ENCODE data around the gene PMP22. TPM values are rescaled to one million over a fixed set of nuclear protein-coding genes. Genes with fewer than 3 reads are reported as not detected.

Gene PMP22
- polyA plus RNA-seq, 1 donor from 2014 or later: not detected

DNA sequence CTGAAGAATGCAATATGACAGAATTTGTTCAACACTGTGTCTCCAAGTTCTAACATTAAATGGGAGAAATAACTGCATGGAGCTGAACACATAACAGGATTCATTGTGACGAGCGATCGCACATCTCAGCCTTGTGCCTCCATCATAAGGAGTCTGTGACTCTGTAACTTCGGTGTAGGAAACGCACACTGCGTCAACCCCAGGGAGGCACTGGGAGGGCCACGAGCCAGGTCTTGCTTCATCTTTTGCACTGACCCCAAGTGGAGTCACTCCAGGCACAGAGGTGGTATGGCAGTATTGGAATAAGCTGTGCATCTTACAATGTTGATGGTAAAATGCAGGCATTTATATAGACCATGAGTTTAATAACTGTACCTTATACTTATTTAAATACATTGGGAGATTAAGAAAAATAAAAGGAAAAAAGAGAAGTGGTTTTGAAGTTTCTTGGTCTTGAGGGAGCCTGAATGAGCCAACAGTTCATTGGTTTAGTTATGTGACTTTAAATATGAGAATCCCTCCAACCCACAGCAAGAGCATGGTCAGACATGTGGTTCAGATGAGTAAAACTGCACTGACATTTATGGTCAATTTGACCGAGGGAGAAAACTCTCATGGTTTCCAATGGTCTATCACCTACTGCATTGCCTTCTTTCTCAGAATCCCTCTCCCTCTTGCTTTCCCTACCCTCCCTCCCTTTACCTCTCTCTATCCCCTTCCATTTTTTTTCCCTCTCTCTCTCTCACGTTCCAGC, 5.7 kb upstream of the PMP22 start:
- no peak overlapping the region for H3K4me3 ChIP-seq (ENCODE audit: low read length)

DNA sequence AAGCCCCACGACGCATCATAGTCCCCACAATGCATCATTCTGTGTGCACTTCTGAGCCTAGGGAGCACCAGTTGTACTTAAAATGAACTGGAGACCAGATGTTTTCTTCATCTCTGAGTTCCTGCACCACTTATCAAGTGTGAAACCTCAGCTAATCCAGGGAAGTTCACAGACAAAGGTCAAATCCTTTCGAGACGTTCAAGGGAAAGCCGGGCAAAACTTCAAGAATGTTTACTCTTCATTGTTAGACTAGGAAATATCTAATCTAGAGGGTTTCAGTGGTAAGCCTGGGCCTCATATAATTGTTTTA, 4.6 kb upstream of the PMP22 start:
- Histone ChIP-seq H3K27me3 (ENCODE audit: insufficient read depth, low read depth, low read length) (peaks cover 6% of the 10 kb centered on the region), H3K9ac (ENCODE audit: low read length) (no peak overlapping the region), H3K9me3 (ENCODE audit: low read length) (no peaks in the 10 kb centered on the region), H3K27ac (ENCODE audit: low read length) (no peak overlapping the region), H3K79me2 (replicated peaks; ENCODE audit: insufficient read depth, low read length) (no peaks in the 10 kb centered on the region), H3K4me3 (ENCODE audit: low read length) (no peak overlapping the region), H3K4me2 (ENCODE audit: low read length) (no peak overlapping the region), H2AFZ (ENCODE audit: low read depth, low read length) (no peak overlapping the region), H3F3A (ENCODE audit: insufficient read depth, low read length, poor library complexity, severe bottlenecking) (no peaks in the 10 kb centered on the region), H4K20me1 (ENCODE audit: insufficient read depth) (no peaks in the 10 kb centered on the region), H3K36me3 (ENCODE audit: insufficient read depth, low read length) (no peaks in the 10 kb centered on the region), H3K9me2 (ENCODE audit: insufficient read depth, low read length) (no peaks in the 10 kb centered on the region)
- TF ChIP-seq, protein P1, sequence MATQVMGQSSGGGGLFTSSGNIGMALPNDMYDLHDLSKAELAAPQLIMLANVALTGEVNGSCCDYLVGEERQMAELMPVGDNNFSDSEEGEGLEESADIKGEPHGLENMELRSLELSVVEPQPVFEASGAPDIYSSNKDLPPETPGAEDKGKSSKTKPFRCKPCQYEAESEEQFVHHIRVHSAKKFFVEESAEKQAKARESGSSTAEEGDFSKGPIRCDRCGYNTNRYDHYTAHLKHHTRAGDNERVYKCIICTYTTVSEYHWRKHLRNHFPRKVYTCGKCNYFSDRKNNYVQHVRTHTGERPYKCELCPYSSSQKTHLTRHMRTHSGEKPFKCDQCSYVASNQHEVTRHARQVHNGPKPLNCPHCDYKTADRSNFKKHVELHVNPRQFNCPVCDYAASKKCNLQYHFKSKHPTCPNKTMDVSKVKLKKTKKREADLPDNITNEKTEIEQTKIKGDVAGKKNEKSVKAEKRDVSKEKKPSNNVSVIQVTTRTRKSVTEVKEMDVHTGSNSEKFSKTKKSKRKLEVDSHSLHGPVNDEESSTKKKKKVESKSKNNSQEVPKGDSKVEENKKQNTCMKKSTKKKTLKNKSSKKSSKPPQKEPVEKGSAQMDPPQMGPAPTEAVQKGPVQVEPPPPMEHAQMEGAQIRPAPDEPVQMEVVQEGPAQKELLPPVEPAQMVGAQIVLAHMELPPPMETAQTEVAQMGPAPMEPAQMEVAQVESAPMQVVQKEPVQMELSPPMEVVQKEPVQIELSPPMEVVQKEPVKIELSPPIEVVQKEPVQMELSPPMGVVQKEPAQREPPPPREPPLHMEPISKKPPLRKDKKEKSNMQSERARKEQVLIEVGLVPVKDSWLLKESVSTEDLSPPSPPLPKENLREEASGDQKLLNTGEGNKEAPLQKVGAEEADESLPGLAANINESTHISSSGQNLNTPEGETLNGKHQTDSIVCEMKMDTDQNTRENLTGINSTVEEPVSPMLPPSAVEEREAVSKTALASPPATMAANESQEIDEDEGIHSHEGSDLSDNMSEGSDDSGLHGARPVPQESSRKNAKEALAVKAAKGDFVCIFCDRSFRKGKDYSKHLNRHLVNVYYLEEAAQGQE (IDR thresholded peaks at IDR 0.05; ENCODE audit: borderline replicate concordance): no peak
- TF ChIP-seq EZH2 (IDR thresholded peaks at IDR 0.05; ENCODE audit: borderline replicate concordance, insufficient read depth, low read length, poor library complexity, severe bottlenecking) (no peak), TAF1 (IDR thresholded peaks at IDR 0.05; ENCODE audit: low read depth) (no peak), RAD21 (conservative IDR thresholded peaks at IDR 0.05) (no peak), POLR2AphosphoS5 (IDR thresholded peaks at IDR 0.05) (no peak), SMC3 (conservative IDR thresholded peaks at IDR 0.05; ENCODE audit: poor library complexity) (no peak), EP300 (conservative IDR thresholded peaks at IDR 0.05; ENCODE audit: poor library complexity, severe bottlenecking) (no peak), MXI1 (conservative IDR thresholded peaks at IDR 0.05; ENCODE audit: poor library complexity, severe bottlenecking) (no peak)
- TF ChIP-seq, protein P2, sequence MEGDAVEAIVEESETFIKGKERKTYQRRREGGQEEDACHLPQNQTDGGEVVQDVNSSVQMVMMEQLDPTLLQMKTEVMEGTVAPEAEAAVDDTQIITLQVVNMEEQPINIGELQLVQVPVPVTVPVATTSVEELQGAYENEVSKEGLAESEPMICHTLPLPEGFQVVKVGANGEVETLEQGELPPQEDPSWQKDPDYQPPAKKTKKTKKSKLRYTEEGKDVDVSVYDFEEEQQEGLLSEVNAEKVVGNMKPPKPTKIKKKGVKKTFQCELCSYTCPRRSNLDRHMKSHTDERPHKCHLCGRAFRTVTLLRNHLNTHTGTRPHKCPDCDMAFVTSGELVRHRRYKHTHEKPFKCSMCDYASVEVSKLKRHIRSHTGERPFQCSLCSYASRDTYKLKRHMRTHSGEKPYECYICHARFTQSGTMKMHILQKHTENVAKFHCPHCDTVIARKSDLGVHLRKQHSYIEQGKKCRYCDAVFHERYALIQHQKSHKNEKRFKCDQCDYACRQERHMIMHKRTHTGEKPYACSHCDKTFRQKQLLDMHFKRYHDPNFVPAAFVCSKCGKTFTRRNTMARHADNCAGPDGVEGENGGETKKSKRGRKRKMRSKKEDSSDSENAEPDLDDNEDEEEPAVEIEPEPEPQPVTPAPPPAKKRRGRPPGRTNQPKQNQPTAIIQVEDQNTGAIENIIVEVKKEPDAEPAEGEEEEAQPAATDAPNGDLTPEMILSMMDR (IDR thresholded peaks at IDR 0.05; ENCODE audit: poor library complexity, severe bottlenecking): no peak

More for the DNA sequence above, 5.7 kb upstream of the PMP22 start:
- no peak overlapping the region for H2AFZ ChIP-seq (ENCODE audit: low read depth, low read length)
- H3K27ac ChIP-seq (ENCODE audit: low read length): no peak overlapping the region
- no peaks in the 10 kb centered on the region for H3F3A ChIP-seq (ENCODE audit: insufficient read depth, low read length, poor library complexity, severe bottlenecking)
- TF ChIP-seq, protein P2 (IDR thresholded peaks at IDR 0.05; ENCODE audit: poor library complexity, severe bottlenecking): no peak
- TF ChIP-seq MXI1 (conservative IDR thresholded peaks at IDR 0.05; ENCODE audit: poor library complexity, severe bottlenecking): no peak
- no peak for TF ChIP-seq POLR2AphosphoS5 (IDR thresholded peaks at IDR 0.05)
- TF ChIP-seq, protein P1 (IDR thresholded peaks at IDR 0.05; ENCODE audit: borderline replicate concordance): no peak
- TF ChIP-seq EP300 (conservative IDR thresholded peaks at IDR 0.05; ENCODE audit: poor library complexity, severe bottlenecking): no peak
- no peak for TF ChIP-seq RAD21 (conservative IDR thresholded peaks at IDR 0.05)
- no peak for TF ChIP-seq SMC3 (conservative IDR thresholded peaks at IDR 0.05; ENCODE audit: poor library complexity)
- no peak for TF ChIP-seq TAF1 (IDR thresholded peaks at IDR 0.05; ENCODE audit: low read depth)
- no peak for TF ChIP-seq EZH2 (IDR thresholded peaks at IDR 0.05; ENCODE audit: borderline replicate concordance, insufficient read depth, low read length, poor library complexity, severe bottlenecking)
- H3K4me2 ChIP-seq (ENCODE audit: low read length): no peak overlapping the region
- H3K27me3 ChIP-seq (ENCODE audit: insufficient read depth, low read depth, low read length): no peaks in the 10 kb centered on the region
- H3K36me3 ChIP-seq (ENCODE audit: insufficient read depth, low read length): no peaks in the 10 kb centered on the region
- no peak overlapping the region for H3K9ac ChIP-seq (ENCODE audit: low read length)
- no peaks in the 10 kb centered on the region for H3K79me2 ChIP-seq (replicated peaks; ENCODE audit: insufficient read depth, low read length)
- H3K9me2 ChIP-seq (ENCODE audit: insufficient read depth, low read length): no peaks in the 10 kb centered on the region
- H3K9me3 ChIP-seq (ENCODE audit: low read length): no peaks in the 10 kb centered on the region
- H4K20me1 ChIP-seq (ENCODE audit: insufficient read depth): no peaks in the 10 kb centered on the region
